ENCODE results near the gene CFAP77. TPM values are rescaled to one million over a fixed set of nuclear protein-coding genes. Genes with fewer than 3 reads are reported as not detected.

Gene CFAP77
- total RNA-seq, 1 experiment from 2014 or later, result not detected

DNA sequence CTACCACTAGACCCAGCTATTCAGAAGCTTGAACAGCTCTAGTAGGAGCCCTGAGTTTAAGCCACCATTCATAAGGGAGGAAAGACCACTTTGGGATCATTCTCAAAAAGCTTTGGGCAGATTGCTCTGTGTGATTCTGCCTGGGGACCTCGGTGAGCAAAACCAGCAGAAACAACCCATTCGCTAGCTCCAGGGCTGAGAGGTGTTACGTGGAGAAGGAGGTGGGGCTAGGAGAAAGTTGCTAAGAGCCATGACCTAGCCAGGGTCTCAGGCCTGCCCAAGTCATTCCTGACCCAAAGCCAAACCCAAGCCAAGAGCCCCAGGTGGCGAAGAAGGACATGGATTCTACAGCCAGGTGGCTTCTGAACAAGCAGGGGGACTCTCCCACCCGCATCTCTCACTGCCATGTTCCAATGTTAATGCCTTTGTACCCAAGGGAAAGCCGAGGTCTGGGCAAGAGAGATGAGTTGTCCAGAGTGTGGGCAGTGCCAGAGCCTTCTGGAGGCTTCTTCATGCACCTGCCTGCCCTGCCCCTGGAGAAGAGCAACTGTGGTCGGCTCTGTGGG, 168.4 kb downstream of the CFAP77 start:
- DNase-seq (ENCODE audit: low read depth), result no peak

DNA sequence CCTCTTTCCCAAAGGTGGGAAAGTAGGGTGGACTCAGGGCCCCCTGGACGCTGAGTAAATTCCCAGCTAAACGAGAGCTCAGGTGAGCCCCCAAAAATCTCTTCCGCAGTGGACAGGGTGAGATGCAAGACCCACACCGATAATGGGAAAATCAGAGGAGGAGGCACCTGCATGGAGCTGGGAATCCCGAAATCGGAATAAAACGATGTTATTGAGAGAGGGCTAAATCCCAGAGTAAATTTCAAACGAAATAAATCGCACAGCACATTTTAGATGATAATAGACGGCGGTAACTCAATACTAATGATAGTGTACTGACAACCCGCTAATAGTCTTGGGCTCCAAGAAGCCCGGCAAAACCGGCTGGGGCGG, 169.4 kb downstream of the CFAP77 start:
- DNase-seq (ENCODE audit: low read depth), result no peak

DNA sequence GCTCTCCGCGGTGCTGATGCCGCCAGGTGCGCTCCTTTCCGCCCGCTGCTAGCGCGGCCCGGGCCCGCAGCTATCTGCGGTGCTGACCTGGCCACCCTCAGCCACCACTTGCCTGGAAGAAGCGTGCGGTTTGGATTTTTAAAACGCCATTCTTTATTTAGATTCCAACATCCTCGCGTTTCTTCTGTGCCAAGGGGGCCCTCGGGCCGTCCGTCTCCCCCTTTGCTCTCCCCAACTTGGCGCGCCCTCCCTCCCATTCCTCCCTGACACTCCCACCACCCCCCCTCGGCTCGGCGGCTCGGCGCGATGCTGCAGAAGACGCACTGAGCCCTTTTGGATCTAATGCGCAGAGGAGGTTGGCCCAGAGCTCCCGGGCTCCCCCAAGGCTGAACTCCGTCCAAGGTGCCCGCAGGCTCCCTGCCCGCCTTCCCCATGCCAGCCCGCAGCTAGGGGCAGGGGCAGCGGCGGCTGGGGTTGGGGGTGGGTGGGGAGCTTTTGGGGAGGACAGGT, 172.3 kb downstream of the CFAP77 start, which contains the start of gene BARHL1:
Gene BARHL1, plus strand, starts transcription at position 331 of the 510 bp plus-strand sequence. CDS start 192 bp downstream, outside the sequence.
- no peak for DNase-seq (ENCODE audit: low read depth)

DNA sequence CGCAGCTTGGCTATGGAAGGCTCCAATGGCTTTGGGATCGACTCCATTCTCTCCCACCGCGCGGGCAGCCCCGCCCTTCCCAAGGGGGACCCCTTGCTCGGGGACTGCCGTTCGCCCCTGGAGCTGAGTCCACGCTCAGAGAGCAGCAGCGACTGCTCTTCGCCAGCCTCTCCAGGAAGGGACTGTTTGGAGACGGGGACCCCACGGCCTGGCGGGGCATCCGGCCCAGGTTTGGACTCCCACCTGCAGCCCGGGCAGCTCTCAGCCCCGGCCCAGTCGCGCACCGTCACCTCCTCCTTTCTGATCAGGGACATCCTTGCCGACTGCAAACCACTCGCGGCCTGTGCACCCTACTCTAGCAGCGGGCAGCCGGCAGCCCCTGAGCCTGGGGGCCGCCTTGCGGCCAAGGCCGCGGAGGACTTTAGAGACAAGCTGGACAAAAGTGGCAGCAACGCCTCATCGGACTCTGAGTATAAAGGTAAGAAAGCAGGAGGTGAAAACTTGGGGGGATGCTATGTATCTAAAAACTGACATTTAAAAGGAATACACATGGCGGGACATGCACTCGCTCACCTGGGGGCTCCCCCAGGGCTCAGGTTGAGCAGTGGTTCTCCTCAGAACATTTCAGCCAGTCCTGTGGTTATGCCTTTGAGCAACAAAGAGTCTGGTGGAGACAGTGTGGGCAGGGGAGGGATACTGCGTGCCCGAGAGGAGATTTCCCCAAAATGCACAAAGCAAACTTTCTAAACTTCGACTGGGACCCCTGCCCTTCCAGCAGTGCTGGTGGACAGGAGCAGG, 173.0 kb downstream of the CFAP77 start:
- no peak for DNase-seq (ENCODE audit: low read depth)

DNA sequence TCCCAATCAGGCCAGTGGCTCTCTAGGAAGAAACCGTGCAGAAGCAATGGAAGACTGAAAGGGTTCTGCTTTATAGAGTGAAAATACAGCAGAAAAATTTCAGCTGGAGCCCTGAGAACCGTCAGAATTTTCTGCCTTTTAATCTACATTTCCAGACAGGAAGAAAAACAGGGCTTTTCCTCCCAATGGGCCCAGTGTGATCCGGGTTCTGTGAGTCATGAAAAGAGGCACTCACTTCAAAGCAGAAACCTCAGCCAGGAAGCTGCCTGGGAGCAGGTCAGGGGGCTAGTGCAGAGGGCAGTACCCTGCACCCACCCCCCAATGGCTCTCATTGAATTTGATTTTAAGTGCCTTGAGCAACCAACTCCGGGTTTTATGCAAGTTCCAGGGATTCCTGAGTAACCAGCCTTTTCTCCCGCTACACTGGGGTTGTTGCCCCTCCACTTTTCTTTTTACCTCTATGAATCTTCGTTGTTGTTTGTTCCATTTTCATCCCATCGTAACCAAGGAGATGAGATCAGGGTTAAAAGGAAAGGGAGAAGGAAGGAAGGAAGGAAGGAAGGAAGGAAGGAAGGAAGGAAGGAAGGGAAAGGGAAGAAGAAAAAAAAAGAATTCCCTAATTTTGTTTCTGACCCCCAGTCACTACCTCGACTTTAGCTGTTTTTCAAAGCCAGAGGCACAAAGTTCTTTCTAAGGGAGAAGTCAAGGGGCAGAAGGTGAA, 173.7 kb downstream of the CFAP77 start:
- peak; percentile 71 for DNase-seq (ENCODE audit: low read depth)

DNA sequence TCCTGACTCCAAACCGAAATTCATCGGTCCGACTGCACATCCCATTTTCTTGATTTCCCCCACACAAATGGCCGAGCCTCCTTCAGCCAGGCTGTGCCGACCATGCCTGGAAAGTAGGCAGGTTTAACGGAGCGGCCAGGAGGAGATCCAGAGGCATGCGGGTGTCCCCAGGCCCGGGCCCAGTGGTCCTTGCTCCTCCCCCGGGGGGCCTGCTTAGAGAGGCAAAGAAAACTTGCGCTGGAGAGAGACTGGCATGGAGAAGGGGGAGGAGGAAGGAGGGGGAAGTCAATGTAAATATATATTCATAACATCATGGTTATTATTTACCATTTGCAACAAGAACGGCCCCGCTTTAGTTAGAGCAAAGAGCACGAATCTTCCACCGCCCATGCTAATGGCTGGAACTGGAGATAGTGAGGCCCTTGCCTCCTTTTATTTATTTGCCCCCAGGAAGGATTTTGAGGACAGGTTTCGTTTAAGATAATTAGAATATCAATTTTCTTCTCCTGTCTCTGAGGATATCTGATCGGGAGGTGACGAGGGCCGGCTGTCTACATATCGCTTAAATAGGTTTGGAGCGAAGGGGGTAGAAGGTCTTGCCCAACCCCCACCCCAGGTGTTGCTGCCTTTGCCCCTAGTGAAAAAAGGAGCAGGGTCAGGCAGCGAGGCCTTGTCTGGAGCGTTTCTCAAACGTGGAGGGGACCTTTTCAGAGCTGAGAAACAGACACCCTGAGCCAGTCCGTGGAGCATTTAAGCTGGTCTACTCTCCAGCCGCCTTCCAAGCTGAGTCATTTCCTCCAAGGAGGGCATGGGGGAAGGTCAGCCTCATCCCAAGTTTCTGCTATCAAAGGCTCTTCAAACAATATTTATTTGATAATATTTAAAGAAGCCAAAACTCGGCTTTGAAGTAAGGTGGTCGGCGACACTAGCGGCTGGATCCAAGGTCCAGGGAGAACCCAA, 174.9 kb downstream of the CFAP77 start:
- DNase-seq (ENCODE audit: low read depth), result peak; percentile 79

DNA sequence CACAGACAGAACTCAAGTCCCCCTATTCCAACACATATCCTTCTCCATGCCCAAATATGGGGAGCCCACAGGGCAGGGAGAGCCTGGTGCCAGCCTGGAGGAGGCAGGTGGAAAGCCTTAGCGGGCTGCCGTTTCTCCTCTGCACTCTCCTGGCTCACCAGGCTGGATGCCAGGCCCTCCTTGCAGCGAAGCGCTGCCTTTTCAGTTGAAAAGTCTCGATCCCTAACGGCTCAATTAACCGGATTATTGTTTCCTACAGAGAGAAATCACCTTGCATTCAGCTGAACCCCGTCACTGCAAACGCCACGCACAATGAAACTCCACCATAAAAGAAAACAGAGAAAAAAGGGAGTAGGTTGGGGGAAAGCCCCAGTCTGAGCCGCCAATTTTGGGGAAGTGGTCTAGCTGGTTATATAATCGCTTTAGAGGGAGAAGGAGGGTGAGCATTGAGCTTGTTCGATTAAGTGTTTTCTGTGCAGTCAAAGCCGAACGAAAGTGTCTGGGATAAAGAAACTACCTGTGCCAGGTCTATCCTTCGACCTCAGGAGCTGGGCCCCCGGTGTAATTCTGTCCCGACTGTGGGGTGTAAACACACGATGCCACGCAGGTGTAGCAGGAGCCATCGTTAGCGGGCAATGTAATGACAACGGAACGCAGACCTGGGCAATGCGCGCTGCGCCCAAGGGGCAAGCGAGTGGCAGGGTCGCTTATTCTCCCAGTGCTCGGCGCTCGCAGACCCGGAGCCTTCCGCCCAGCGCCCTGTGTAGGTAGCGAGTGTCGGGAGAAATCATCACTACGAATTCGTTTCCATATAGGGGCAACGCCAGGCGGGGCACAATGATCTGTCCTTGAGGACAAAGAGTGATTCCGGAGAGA, 176.2 kb downstream of the CFAP77 start:
- peak; percentile 29 for DNase-seq (ENCODE audit: low read depth)

DNA sequence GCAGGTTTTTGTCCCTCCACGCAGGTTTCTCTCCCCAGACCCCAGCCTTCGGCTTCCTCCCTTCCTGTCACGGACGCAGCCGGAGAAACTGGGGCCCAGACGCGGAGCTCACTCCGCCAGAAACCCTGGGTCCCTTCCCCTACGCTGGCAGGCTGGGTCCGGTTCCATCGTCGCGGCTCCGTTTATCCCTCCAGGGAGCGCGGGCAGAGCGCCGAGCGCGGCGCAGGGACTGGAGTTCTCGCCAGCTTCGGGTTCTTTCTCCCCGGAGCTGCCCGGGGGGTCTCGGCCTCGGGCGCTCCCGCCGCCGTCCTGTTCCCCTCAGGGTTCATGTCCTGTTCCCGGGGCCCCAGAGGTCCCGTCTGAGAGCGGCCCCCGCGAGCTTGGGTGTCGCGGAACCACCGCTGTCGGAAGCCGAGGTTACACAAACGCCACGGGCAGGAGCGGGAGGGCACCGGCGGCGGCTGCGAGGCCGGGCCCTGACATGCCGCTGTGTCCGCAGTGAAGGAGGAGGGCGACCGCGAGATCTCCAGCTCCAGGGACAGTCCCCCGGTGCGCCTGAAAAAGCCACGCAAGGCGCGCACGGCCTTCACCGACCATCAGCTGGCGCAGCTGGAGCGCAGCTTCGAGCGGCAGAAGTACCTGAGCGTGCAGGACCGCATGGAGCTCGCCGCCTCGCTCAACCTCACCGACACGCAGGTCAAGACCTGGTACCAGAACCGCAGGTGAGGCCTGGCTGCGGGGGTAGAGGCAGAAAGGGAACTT, 177.0 kb downstream of the CFAP77 start:
- peak; percentile 28 for DNase-seq (ENCODE audit: low read depth)

DNA sequence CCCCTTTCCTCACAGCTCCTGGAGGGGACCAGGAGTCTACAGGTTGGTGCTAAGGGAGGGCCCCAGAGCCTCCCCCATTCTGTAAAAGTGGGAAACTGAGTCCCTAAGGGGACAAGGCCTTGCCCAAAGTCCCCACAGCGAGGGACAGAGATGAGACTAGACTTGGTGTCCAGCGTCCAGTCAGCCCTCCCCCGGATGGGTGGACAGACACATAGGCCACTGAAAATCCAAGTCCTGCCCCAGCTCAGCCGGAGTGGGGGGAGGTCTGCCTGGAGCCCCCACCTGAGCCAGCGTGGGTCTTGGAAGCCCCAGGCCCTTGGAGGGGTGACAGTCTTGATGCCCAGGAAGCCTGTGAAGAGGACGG, 177.6 kb downstream of the CFAP77 start:
- DNase-seq (ENCODE audit: low read depth), result no peak

DNA sequence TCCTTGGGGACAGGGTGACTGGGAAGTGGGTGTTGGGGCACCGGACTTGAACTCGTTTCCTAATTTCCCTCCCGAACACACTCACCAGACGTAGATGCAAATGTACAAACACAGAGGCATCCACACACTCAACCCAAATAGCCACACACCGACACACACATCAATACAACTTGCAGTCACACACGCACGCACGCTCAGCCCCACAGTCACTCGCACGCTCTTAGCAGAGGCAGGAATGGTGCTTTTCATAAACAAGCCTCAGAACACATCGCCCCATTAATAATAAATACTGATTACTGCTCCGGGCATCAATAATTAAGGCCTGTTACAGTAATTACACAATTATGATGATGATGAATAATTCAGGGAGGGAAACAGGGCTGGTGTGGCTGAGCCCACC, 178.1 kb downstream of the CFAP77 start:
- no peak for DNase-seq (ENCODE audit: low read depth)

DNA sequence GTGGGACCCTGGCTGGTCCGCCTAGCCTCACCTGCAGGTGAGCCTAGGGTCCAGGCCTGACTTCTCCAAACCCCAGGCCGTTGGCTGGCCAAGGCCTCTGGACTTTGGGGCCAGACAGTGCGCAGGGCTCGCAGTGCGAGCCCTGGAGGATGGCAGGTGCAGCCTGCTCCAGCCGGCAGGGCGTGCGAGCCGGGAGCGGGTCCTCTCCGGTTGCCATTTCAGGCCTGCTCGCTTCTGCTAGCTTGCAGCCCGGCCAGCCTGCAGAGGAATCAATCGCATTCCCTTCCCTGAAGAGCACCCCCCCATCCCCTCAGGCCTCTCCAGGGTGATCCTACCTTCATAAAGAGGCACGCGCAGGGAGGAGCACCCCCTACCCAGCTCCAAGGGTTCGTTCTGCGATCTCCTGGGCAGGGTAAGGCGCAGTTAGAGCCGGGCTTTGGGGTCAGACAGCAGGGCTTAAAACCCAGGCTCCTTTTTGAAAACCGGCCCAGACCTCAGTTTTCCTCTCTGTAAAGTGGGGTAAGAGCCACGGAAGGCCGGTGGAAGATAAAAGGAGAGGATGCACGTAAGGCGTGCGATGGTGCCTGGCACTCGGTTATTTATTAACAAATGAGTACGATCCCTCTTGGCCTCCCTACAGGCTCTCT, 178.6 kb downstream of the CFAP77 start:
- DNase-seq (ENCODE audit: low read depth), result no peak

DNA sequence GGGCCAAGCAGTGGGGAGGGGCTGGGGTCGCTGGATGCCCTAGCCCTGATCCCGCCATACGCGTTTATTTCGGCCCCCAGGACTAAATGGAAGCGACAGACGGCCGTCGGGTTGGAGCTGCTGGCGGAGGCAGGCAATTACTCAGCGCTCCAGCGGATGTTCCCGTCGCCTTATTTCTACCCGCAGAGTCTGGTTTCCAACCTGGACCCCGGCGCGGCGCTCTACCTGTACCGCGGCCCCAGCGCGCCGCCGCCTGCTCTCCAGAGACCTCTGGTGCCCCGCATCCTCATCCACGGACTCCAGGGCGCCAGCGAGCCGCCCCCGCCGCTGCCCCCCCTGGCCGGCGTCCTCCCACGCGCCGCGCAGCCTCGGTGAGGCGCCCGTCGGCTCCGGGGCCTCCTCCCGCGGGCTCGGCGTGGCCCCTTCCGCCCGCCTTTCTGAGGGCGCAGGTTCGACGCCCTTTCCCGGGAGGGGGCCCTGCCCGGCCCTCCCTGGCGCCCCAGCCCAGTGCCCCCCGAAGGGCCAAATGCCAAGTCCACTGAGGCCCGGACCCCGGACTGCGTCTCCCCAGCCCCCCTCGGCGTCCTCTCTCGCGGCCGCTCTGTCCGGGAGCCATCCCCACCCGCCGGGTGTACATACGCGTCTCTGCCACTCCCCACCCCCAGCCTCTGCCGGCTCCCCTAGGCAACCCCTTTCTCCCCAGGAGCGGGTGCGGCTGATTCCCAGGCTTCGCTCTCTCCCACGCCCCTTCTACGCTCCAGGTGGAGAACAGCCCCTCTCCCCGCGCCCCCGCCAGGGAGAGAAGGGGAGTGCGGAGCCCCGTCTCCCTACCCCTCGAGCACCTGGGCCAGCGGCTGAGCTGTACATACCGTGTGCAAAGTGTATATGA, 179.4 kb downstream of the CFAP77 start:
- DNase-seq (ENCODE audit: low read depth), result peak; percentile 35

DNA sequence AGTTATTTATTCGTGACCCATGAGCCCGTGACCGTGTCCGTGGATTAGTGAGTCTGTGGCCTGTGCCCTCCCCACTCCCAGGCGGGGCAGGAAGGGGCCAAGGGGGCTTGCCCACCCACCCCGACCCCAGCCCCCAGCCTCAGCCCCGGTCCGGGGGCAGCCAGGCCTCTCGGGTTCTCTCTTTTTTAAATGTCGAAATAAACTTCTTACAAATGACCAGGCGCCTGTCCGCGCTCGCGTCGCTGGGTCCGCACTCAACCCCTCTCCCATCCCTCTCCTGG, 180.0 kb downstream of the CFAP77 start:
- DNase-seq (ENCODE audit: low read depth), result no peak

DNA sequence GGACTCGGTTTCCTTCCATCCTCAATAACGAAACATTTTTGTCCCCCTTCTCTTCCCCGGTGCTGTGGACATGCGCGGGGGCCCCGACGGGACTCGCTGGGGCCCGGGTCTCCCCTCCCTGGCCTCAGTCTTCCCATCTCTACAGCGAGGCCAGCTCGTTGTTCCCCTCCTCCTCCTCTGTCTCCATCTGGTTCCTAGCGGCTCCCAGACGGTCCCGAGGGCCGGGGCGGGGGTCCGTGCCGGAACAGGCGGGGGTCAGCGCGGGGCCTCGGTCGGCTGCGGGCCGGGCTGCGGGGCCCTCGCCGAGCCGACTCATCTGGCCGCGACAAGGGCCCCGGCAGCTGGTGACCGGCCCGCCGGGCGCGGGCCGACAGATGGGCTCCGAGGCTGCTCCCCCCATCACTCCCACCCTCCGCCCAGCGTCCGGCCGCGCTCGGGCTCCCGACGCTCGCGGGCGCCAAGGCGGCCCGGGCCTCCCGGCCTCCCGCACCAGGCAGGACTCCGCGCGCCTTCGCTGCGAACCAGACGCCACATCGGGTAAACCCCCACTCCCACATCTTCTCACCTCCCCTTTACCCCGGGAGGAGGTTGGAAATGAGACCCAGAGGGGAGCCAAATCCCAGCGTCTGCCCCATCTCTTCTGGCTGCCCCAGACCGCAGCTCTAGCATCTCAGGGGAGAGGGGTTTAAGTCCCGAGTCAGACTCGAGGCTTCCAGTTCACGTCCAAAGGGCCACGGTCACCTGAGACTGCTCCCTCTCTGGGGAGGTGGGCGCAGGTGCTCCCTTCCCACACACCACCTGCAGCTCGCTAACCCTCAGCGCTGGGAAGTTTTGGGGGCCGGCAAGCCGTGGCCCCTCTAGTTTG, 180.5 kb downstream of the CFAP77 start:
- DNase-seq (ENCODE audit: low read depth), result no peak

DNA sequence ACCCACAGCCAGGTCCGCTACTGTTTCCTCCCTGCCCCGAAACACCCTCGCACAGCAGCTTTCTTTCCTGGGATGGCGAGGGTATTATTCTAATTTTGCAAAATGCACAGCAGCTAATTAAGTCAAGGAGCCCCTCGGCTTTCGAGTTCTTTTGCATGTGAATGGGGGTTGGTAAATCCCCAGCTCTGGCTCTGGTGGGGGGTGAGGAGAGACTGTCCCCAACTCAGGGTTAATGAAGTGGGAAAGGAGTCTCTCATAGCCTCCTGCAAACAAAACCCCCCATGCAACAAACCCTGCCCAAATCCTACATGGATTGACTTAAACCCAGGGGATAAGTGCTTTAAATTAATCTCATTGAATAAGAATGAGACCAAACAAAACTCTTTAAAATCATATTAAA, 181.2 kb downstream of the CFAP77 start:
- no peak for DNase-seq (ENCODE audit: low read depth)

DNA sequence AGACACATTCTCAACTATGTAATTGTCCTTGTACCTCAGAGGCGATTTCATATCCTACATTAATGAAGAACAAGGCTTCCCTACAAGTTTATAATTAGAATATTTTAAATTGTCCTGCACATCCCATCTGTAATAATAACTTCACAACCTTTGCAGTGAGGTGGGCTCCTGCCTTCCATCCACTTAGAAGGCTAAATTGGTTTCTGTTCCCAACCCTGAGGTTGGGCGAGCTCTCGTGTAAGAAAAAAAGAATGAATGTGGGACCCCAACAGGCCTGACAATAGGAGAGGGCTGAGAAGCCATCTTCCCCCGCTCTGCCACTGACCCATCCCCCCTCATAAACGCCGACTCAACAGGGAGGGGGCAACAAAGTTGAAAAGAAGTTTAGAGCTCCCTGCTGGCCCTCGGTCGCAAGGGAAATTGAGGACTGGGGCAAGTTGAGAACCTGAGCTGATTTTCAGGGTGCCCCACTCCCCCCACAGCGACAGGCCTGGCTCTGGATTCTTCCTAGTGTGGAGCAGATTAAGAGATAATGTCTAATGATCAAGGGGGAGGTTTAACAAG, 181.8 kb downstream of the CFAP77 start:
- no peak for DNase-seq (ENCODE audit: low read depth)

DNA sequence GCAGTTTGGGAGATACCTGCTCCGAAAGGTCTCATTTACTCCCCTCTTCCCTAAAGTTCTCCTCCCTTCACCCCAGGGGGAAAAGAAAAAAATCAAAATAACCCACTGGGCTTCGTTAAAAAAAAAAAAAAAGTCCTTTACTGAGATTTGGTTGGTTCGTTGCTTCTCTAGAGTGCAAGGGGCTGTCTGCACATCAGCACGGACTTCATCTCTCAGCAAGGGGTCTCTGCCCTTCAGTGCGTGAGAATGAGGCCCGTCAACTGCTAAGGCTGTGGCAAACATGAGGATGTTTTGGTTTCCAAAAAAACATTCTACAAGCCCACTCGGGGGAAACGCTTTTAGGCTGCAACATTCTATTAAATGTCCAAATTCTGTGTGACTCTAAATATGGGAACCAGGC, 182.4 kb downstream of the CFAP77 start:
- no peak for DNase-seq (ENCODE audit: low read depth)
